Mesendoderm (in vitro differentiated cells): Measurements from ENCODE around the gene THEMIS2.

Experiments used
- DNase-seq: peaks from one replicate; pipeline ENCODE4 v3.0.0; 2013
- H2AK5ac ChIP-seq: 2 replicates; pipeline ENCODE4 v1.6.1; 2013; ENCODE audit warnings: low read length, inconsistent platforms
- H2BK120ac ChIP-seq: 2 replicates; pipeline ENCODE4 v1.6.1; 2013; ENCODE audit warnings: low read depth, mild to moderate bottlenecking, low read length, moderate library complexity, mixed read lengths
- H2BK15ac ChIP-seq: replicated peaks from 2 replicates; pipeline ENCODE4 v1.6.1; 2013; ENCODE audit warnings: low read depth, mild to moderate bottlenecking, moderate library complexity
- H2BK5ac ChIP-seq: 2 replicates; pipeline ENCODE4 v1.6.1; 2013; ENCODE audit warnings: low read length, inconsistent platforms
- H3K18ac ChIP-seq: 2 replicates; pipeline ENCODE4 v1.6.1; 2013; ENCODE audit warnings: mild to moderate bottlenecking, low read length, mixed read lengths
- H3K23ac ChIP-seq: one replicate; pipeline ENCODE4 v1.6.1; 2013; ENCODE audit warnings: low read length
- H3K27ac ChIP-seq: 2 replicates; pipeline ENCODE4 v1.5.1; 2013; ENCODE audit warnings: low read depth, mild to moderate bottlenecking, inconsistent platforms, low read length, moderate library complexity
- H3K27me3 ChIP-seq: 2 replicates; pipeline ENCODE4 v1.6.1; 2013; ENCODE audit warnings: low read length, control low read depth, mild to moderate bottlenecking, inconsistent platforms; ENCODE audit not compliant: insufficient read depth, poor library complexity
- H3K36me3 ChIP-seq: 2 replicates; pipeline ENCODE4 v1.6.1; 2013; ENCODE audit warnings: low read length, inconsistent platforms; ENCODE audit not compliant: control insufficient read depth, insufficient read depth
- H3K4ac ChIP-seq: one replicate; pipeline ENCODE4 v1.6.1; 2013; ENCODE audit warnings: low read depth, mild to moderate bottlenecking, low read length, moderate library complexity
- H3K4me1 ChIP-seq: 2 replicates; pipeline ENCODE4 v1.6.1; 2013; ENCODE audit warnings: low read depth, low read length, inconsistent platforms; ENCODE audit not compliant: control insufficient read depth
- H3K4me2 ChIP-seq: 2 replicates; pipeline ENCODE4 v1.6.1; 2013; ENCODE audit warnings: low read length
- H3K4me3 ChIP-seq: 2 replicates; pipeline ENCODE4 v1.5.1; 2013; ENCODE audit warnings: mild to moderate bottlenecking, low read length
- H3K56ac ChIP-seq: one replicate; pipeline ENCODE4 v1.6.1; 2013; ENCODE audit warnings: low read length
- H3K79me1 ChIP-seq: 2 replicates; pipeline ENCODE4 v1.6.1; 2013; ENCODE audit warnings: low read length, inconsistent platforms
- H3K79me2 ChIP-seq: 2 replicates; pipeline ENCODE4 v1.6.1; 2013; ENCODE audit warnings: mild to moderate bottlenecking, low read length; ENCODE audit not compliant: control insufficient read depth, insufficient read depth
- H3K9ac ChIP-seq: 2 replicates; pipeline ENCODE4 v1.6.1; 2013; ENCODE audit warnings: low read length, inconsistent platforms
- H4K5ac ChIP-seq: one replicate; pipeline ENCODE4 v1.6.1; 2013; ENCODE audit warnings: low read length
- H4K8ac ChIP-seq: one replicate; pipeline ENCODE4 v1.6.1; 2013; ENCODE audit warnings: low read depth, mild to moderate bottlenecking, control low read depth, low read length, moderate library complexity
- whole genome bisulfite sequencing: extraction: QIAGEN DNeasy Blood & Tissue Kit; methylation state at CpG from one replicate; pipeline ENCODE4 v1.1.7; 2013; ENCODE audit warnings: low lambda C conversion rate, missing lambda C conversion rate; ENCODE audit not compliant: insufficient coverage; ENCODE audit errors: extremely low coverage; 5-methylcytosine and 5-hydroxymethylcytosine counted together

THEMIS2 gene

GRCh38 chr1:27922272-27922671, 49.9 kb downstream of the THEMIS2 start:
- WGBS = no CpG with 5 or more reads among the region's 3 CpGs

GRCh38 chr1:27928216-27928954, 56.0 kb downstream of the THEMIS2 start:
- no peak overlapping the region for H3K9ac ChIP-seq
- no peak overlapping the region for H2BK15ac ChIP-seq
- no peak overlapping the region for H4K8ac ChIP-seq
- no peak overlapping the region for H3K23ac ChIP-seq
- H3K79me1 ChIP-seq = no peaks in the 10 kb centered on the region
- WGBS = no CpG with 5 or more reads among the region's 5 CpGs
- H3K4me2 ChIP-seq = no peak overlapping the region
- no peak for DNase-seq
- no peak overlapping the region for H3K4me3 ChIP-seq
- H2BK120ac ChIP-seq = no peak overlapping the region
- H3K36me3 ChIP-seq = no peaks in the 10 kb centered on the region
- no peak overlapping the region for H2AK5ac ChIP-seq
- no peak overlapping the region for H3K4ac ChIP-seq
- H3K79me2 ChIP-seq = no peaks in the 10 kb centered on the region
- no peak overlapping the region for H3K18ac ChIP-seq
- H3K27ac ChIP-seq = no peak overlapping the region
- no peak overlapping the region for H4K5ac ChIP-seq
- no peaks in the 10 kb centered on the region for H3K4me1 ChIP-seq
- H3K27me3 ChIP-seq = no peaks in the 10 kb centered on the region
- no peak overlapping the region for H3K56ac ChIP-seq
- no peak overlapping the region for H2BK5ac ChIP-seq

More at GRCh38 chr1:27922272-27922671, 49.9 kb downstream of the THEMIS2 start:
- Histone ChIP-seq H3K4ac (no peak overlapping the region), H3K27me3 (no peaks in the 10 kb centered on the region), H3K56ac (no peak overlapping the region), H4K5ac (no peak overlapping the region), H2BK15ac (no peak overlapping the region), H3K18ac (no peak overlapping the region), H3K36me3 (no peaks in the 10 kb centered on the region), H2BK5ac (no peak overlapping the region), H2AK5ac (no peak overlapping the region), H3K27ac (no peak overlapping the region), H3K79me2 (no peaks in the 10 kb centered on the region), H3K4me1 (no peaks in the 10 kb centered on the region), H3K79me1 (no peaks in the 10 kb centered on the region), H4K8ac (no peak overlapping the region), H3K4me3 (no peak overlapping the region), H3K9ac (no peak overlapping the region), H3K4me2 (no peak overlapping the region), H2BK120ac (no peak overlapping the region), H3K23ac (no peak overlapping the region)
- DNase-seq = no peak

GRCh38 chr1:27931184-27931583, 58.8 kb downstream of the THEMIS2 start:
- no peak overlapping the region for H3K4me3 ChIP-seq
- no peak overlapping the region for H3K9ac ChIP-seq
- no peak overlapping the region for H4K8ac ChIP-seq
- H2AK5ac ChIP-seq = no peak overlapping the region
- H2BK15ac ChIP-seq = no peak overlapping the region
- H3K4ac ChIP-seq = no peak overlapping the region
- DNase-seq = no peak
- H2BK5ac ChIP-seq = no peak overlapping the region
- H3K79me1 ChIP-seq = no peaks in the 10 kb centered on the region
- no peak overlapping the region for H3K4me2 ChIP-seq
- H3K79me2 ChIP-seq = no peaks in the 10 kb centered on the region
- H3K27ac ChIP-seq = no peak overlapping the region
- H3K56ac ChIP-seq = no peak overlapping the region
- no peak overlapping the region for H2BK120ac ChIP-seq
- no peak overlapping the region for H3K23ac ChIP-seq
- WGBS = no CpG with 5 or more reads among the region's 6 CpGs
- no peaks in the 10 kb centered on the region for H3K36me3 ChIP-seq
- no peaks in the 10 kb centered on the region for H3K27me3 ChIP-seq
- peaks cover 5% of the 10 kb centered on the region for H3K4me1 ChIP-seq
- no peak overlapping the region for H3K18ac ChIP-seq
- no peak overlapping the region for H4K5ac ChIP-seq

- Histone ChIP-seq H4K8ac (no peak overlapping the region), H3K4me2 (no peak overlapping the region), H2BK15ac (no peak overlapping the region), H3K4ac (no peak overlapping the region), H2BK120ac (no peak overlapping the region), H3K4me3 (no peak overlapping the region), H2AK5ac (no peak overlapping the region), H3K27me3 (no peaks in the 10 kb centered on the region), H3K27ac (no peak overlapping the region), H3K9ac (no peak overlapping the region), H2BK5ac (no peak overlapping the region), H3K79me1 (no peaks in the 10 kb centered on the region), H4K5ac (no peak overlapping the region), H3K4me1 (peaks cover 5% of the 10 kb centered on the region), H3K36me3 (no peaks in the 10 kb centered on the region), H3K23ac (no peak overlapping the region), H3K79me2 (no peaks in the 10 kb centered on the region), H3K56ac (no peak overlapping the region), H3K18ac (no peak overlapping the region)
- no CpG with 5 or more reads among the region's 4 CpGs for WGBS
- DNase-seq = no peak
These were observed 59.4 kb downstream of the THEMIS2 start for GRCh38 chr1:27931759-27932158.

- Histone ChIP-seq H3K56ac (peak within 1 kb of the TSS; percentile 82), H3K4me1 (peaks cover 8% of the 10 kb centered on the region), H3K4me2 (peak within 1 kb of the TSS; percentile 63), H3K23ac (no peak within 1 kb of the TSS), H3K79me1 (no peaks in the 10 kb centered on the region), H2BK120ac (no peak within 1 kb of the TSS), H3K4ac (no peak within 1 kb of the TSS), H3K9ac (peak within 1 kb of the TSS; percentile 71), H4K8ac (no peak within 1 kb of the TSS), H3K27me3 (no peaks in the 10 kb centered on the region), H3K36me3 (no peaks in the 10 kb centered on the region), H4K5ac (no peak within 1 kb of the TSS), H2AK5ac (no peak within 1 kb of the TSS), H3K27ac (peak within 1 kb of the TSS; percentile 13), H2BK15ac (no peak within 1 kb of the TSS), H3K79me2 (no peaks in the 10 kb centered on the region), H3K4me3 (peak within 1 kb of the TSS; percentile 22), H3K18ac (peak within 1 kb of the TSS; percentile 5), H2BK5ac (no peak within 1 kb of the TSS)
- no CpG with 5 or more reads among the region's 16 CpGs for WGBS
- peak; percentile 94 for DNase-seq
These were observed 62.6 kb downstream of the THEMIS2 start, which contains the start of gene SMPDL3B for GRCh38 chr1:27934818-27935549. SMPDL3B (plus strand) TSS chr1:27935000; CDS start chr1:27935184, 184 bp downstream.
